HepG2 (cell line): Measurements from ENCODE around the gene JTB. TPM values are rescaled to one million over a fixed set of nuclear protein-coding genes. Genes with fewer than 3 reads are reported as not detected.
A peak's percentile ranks its signal among the peaks of the same experiment; 100 is the strongest.

Experiments
- ARNT ChIP-seq: fragments of 450-650 bp; IDR thresholded peaks from 2 replicates; pipeline ENCODE4 v1.6.1; 2017
- CCDC6 ChIP-seq: sonication (generic); formaldehyde crosslinking; IDR thresholded peaks from 2 replicates; pipeline ENCODE4 v1.8.1; 2022; ENCODE audit warnings: mild to moderate bottlenecking, missing genetic modification reagents, moderate library complexity
- FOXK1 ChIP-seq: sonication (generic); formaldehyde crosslinking; IDR thresholded peaks from 2 replicates; pipeline ENCODE4 v1.4.0; 2020; ENCODE audit warnings: low read depth, missing genetic modification reagents, borderline replicate concordance
- FOXP4 ChIP-seq: sonication (generic); formaldehyde crosslinking; IDR thresholded peaks from 2 replicates; pipeline ENCODE4 v1.4.0; 2020; ENCODE audit warnings: missing genetic modification reagents
- KLF11 ChIP-seq: IDR thresholded peaks from 2 replicates; pipeline ENCODE4 v1.6.1; 2016; ENCODE audit warnings: missing compliant biosample characterization
- MED8 ChIP-seq: sonication (generic); formaldehyde crosslinking; IDR thresholded peaks from 2 replicates; pipeline ENCODE4 v1.8.1; 2023; ENCODE audit warnings: mild to moderate bottlenecking, missing genetic modification reagents; ENCODE audit not compliant: insufficient replicate concordance
- MXD3 ChIP-seq: IDR thresholded peaks from 2 replicates; pipeline ENCODE4 v1.6.1; 2016; ENCODE audit warnings: mild to moderate bottlenecking, missing biosample characterization, missing genetic modification reagents
- NFIC ChIP-seq: IDR thresholded peaks from 2 replicates; pipeline ENCODE4 v1.6.1; 2012; ENCODE audit warnings: mild to moderate bottlenecking, low read length, inconsistent platforms
- PLSCR1 ChIP-seq: sonication (generic); formaldehyde crosslinking; IDR thresholded peaks from 2 replicates; pipeline ENCODE4 v1.5.0; 2020; ENCODE audit warnings: missing genetic modification reagents, mild to moderate bottlenecking, borderline replicate concordance
- SOX13 ChIP-seq, 3 experiments: fragments of 450-650 bp in 1 of 3; sonication (generic) in 1 of 3; formaldehyde crosslinking in 1 of 3; IDR thresholded peaks in 2 of 3; conservative IDR thresholded peaks in 1 of 3; 2 replicates each; pipeline versions ENCODE4 v1.5.0 to v1.6.1; 2016 to 2020; ENCODE audit warnings: antibody characterized with exemption in 1 of 3, mild to moderate bottlenecking in 1 of 3, missing compliant biosample characterization in 1 of 3, missing genetic modification reagents in 1 of 3, moderate library complexity in 1 of 3
- TCF7L2 ChIP-seq: IDR thresholded peaks from 2 replicates; pipeline ENCODE4 v1.6.1; 2011; ENCODE audit warnings: mild to moderate bottlenecking, low read depth, low read length, moderate library complexity
- TEAD2 ChIP-seq: sonication (generic); formaldehyde crosslinking; IDR thresholded peaks from 2 replicates; pipeline ENCODE4 v1.9.0; 2021; ENCODE audit warnings: missing genetic modification reagents
- ZNF136 ChIP-seq: sonication (generic); formaldehyde crosslinking; IDR thresholded peaks from 2 replicates; pipeline ENCODE4 v1.8.1; 2022; ENCODE audit warnings: low read depth, mild to moderate bottlenecking, moderate library complexity, missing genetic modification reagents
- ZNF274 ChIP-seq: sonication (generic); formaldehyde crosslinking; IDR thresholded peaks from 2 replicates; pipeline ENCODE4 v1.5.1; 2020; ENCODE audit warnings: mild to moderate bottlenecking, missing genetic modification reagents
- ZNF703 ChIP-seq: sonication (generic); formaldehyde crosslinking; IDR thresholded peaks from 2 replicates; pipeline ENCODE4 v1.5.1; 2020; ENCODE audit warnings: missing genetic modification reagents, mild to moderate bottlenecking, moderate library complexity, borderline replicate concordance
- ZSCAN5A ChIP-seq: sonication (generic); formaldehyde crosslinking; IDR thresholded peaks from 2 replicates; pipeline ENCODE4 v1.8.0; 2022; ENCODE audit warnings: mild to moderate bottlenecking, missing genetic modification reagents, borderline replicate concordance
- polyA plus RNA-seq, 8 experiments: library from polyadenylated mRNA; depleted of rRNA in 3 of 8; stranded (reverse) in 7 of 8; unstranded in 1 of 8; fragments of >200 nt; fragmentation: Illumina TruSeq in 4 of 8; extraction: Trizol in 4 of 8; gene quantifications; 2 replicates each; pipeline versions ENCODE4 v1.2.1 to v1.2.3, GENCODE V29; 2011 to 2016; ENCODE audit warnings: low read depth in 4 of 8, missing spikeins in 1 of 8, mixed read lengths in 1 of 8; ENCODE audit not compliant: insufficient read depth in 1 of 8
- total RNA-seq, 5 experiments: library from RNA; depleted of rRNA; stranded (reverse); fragments of >200 nt; fragmentation: Illumina TruSeq; extraction: Trizol; gene quantifications; 2 replicates each; pipeline ENCODE4 v1.2.3, GENCODE V29; 2016; ENCODE audit warnings: low read depth in 1 of 5

JTB gene
- total and polyA plus RNA-seq, 2 of the 13 experiments (the other 11 are each of a cell fraction or from before 2014, with no cell fraction given) = 96.7 to 99.2 TPM

GRCh38 chr1:153958111-153958960, 19.1 kb downstream of the JTB start, which contains the start of gene CRTC2 (continued):
- TF ChIP-seq CCDC6 (CRISPR knock-in tag) (0 out of 2 replicates have a peak, but pooled peaks have one; percentile 71), NFIC (no peak), FOXK1 (CRISPR knock-in tag) (peak; percentile 99), PLSCR1 (CRISPR knock-in tag) (no peak), FOXP4 (CRISPR knock-in tag) (peak; percentile 36; the same call in 1 of the 2 replicates), ZNF703 (CRISPR knock-in tag) (no peak), ARNT (no peak), ZSCAN5A (peak; percentile 50; the same call in 1 of the 2 replicates), SOX13 (IDR thresholded peaks at IDR 0.05) (no peak; the same call in 1 of the 2 replicates), SOX13 (CRISPR knock-in tag; conservative IDR thresholded peaks at IDR 0.05 in 1 of 2, IDR thresholded peaks at IDR 0.05 in 1 of 2) (0 out of 4 replicates have a peak, but pooled peaks of 1 of the 2 experiments have one; percentile 7), ZNF136 (CRISPR knock-in tag) (no peak), TCF7L2 (no peak), MED8 (CRISPR knock-in tag) (no peak), ZNF274 (CRISPR knock-in tag) (peak; percentile 39; the same call in 1 of the 2 replicates), TEAD2 (CRISPR knock-in tag) (no peak), MXD3 (CRISPR knock-in tag) (0 out of 2 replicates have a peak, but pooled peaks have one; percentile 38), KLF11 (CRISPR knock-in tag) (no peak)
